C1 segment of cervical spinal cord (tissue), 14 donors: ENCODE results near the gene C5orf52.
"Not testable (repeated sequence)": the region's sequence is repeated elsewhere in the genome, so short reads cannot be mapped to it uniquely, and the experiment has no call there.

Source experiments
- DNase-seq, 14 donors: peaks; one replicate each; lab custom pipeline; 2025; lab: John Stamatoyannopoulos, UW

C5orf52 gene

DNA sequence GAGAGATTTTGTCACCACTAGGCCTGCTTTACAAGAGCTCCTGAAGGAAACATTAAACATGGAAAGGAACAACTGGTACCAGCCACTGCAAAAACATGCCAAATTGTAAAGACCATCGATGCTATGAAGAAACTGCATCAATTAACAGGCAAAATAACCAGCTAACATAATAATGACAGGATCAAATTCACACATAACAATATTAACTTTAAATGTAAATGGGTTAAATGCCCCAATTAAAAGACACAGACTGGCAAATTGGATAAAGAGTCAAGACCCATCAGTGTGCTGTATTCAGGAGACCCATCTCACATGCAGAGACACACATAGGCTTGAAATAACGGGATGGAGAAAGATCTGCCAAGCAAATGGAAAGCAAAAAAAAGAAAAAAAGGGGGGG, 51.6 kb downstream of the C5orf52 start:
- DNase-seq = not testable (repeated sequence)

DNA sequence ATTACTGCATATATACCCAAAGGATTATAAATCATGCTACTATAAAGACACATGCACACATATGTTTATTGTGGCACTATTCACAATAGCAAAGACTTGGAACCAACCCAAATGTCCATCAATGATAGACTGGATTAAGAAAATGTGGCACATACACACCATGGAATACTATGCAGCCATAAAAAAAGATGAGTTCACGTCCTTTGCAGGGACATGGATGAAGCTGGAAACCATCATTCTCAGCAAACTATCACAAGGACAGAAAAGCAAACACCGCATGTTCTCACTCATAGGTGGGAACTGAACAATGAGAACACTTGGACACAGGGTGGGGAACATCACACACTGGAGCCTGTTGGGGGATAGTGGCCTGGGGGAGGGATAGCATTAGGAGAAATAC, 55.3 kb downstream of the C5orf52 start:
- DNase-seq = not testable (repeated sequence)

DNA sequence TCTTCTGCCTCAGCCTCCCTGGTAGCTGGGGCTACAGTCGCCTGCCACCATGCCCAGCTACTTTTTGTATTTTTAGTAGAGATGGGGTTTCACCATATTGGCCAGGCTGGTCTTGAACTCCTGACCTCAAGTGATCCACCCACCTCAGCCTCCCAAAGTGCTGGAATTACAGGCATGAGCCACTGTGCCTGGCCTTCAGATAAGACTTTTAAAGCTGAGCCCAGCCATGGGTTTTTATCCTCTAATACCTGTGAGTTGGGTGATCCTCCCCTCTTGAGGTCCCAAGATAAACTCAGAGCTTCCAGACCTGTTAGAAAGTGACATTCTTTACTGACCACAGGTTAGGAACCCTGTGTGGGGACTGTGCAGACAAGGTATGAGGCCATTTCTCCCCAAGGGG, 56.5 kb downstream of the C5orf52 start:
- DNase-seq = not testable (repeated sequence)
